Neural progenitor cell (in vitro differentiated cells): Measurements from ENCODE around the gene ITGA2. TPM values are rescaled to one million over a fixed set of nuclear protein-coding genes. Genes with fewer than 3 reads are reported as not detected.

ENCODE experiments used
- DNase-seq: peaks from one replicate; pipeline ENCODE4 v3.0.0-alpha.2; 2016; ENCODE audit warnings: low spot score
- H2AFZ ChIP-seq: fragments of 200-600 bp; sonication (generic); replicated peaks from 2 replicates; pipeline ENCODE4 v1.6.1; 2016; ENCODE audit warnings: antibody characterized with exemption
- H3F3A ChIP-seq: fragments of 200-600 bp; sonication (generic); 2 replicates; pipeline ENCODE4 v1.6.1; 2016; ENCODE audit warnings: antibody characterized with exemption, low read depth
- H3K27ac ChIP-seq: fragments of 200-600 bp; sonication (generic); 2 replicates; pipeline ENCODE4 v1.5.1; 2016; ENCODE audit warnings: mild to moderate bottlenecking
- H3K27me3 ChIP-seq: fragments of 200-600 bp; sonication (generic); 2 replicates; pipeline ENCODE4 v1.6.1; 2016; ENCODE audit warnings: mild to moderate bottlenecking, moderate library complexity
- H3K36me3 ChIP-seq: fragments of 200-600 bp; sonication (generic); 2 replicates; pipeline ENCODE4 v1.5.1; 2016
- H3K4me1 ChIP-seq: fragments of 200-600 bp; sonication (generic); 2 replicates; pipeline ENCODE4 v1.6.1; 2016; ENCODE audit warnings: mixed run types
- H3K4me2 ChIP-seq: fragments of 200-600 bp; sonication (generic); 2 replicates; pipeline ENCODE4 v1.6.1; 2016
- H3K4me3 ChIP-seq: fragments of 200-600 bp; sonication (generic); 2 replicates; pipeline ENCODE4 v1.5.1; 2016
- H3K79me2 ChIP-seq: fragments of 200-600 bp; sonication (generic); 2 replicates; pipeline ENCODE4 v1.6.1; 2016; ENCODE audit warnings: low read depth
- H3K9ac ChIP-seq: fragments of 200-600 bp; sonication (generic); 2 replicates; pipeline ENCODE4 v1.6.1; 2016
- H3K9me3 ChIP-seq: fragments of 200-600 bp; sonication (generic); 2 replicates; pipeline ENCODE4 v1.5.1; 2016; ENCODE audit warnings: low read depth
- H4K20me1 ChIP-seq: fragments of 200-600 bp; sonication (generic); 2 replicates; pipeline ENCODE4 v1.6.1; 2016; ENCODE audit warnings: low read depth
- H3K27ac Mint-ChIP-seq: 3 replicates; pipeline ENCODE4 v1.8.0; 2021; ENCODE audit warnings: mixed read lengths
- H3K27me3 Mint-ChIP-seq: 2 replicates; pipeline ENCODE4 v1.8.0; 2022; ENCODE audit warnings: low read depth, mild to moderate bottlenecking, inconsistent platforms, moderate library complexity, mixed read lengths; ENCODE audit not compliant: insufficient read depth
- H3K36me3 Mint-ChIP-seq: 3 replicates; pipeline ENCODE4 v1.8.0; 2021; ENCODE audit warnings: mixed read lengths
- H3K4me1 Mint-ChIP-seq: 3 replicates; pipeline ENCODE4 v1.8.0; 2021; ENCODE audit warnings: mixed read lengths
- H3K4me3 Mint-ChIP-seq: 3 replicates; pipeline ENCODE4 v1.8.0; 2021; ENCODE audit warnings: mild to moderate bottlenecking, moderate library complexity, mixed read lengths
- H3K9me3 Mint-ChIP-seq: 3 replicates; pipeline ENCODE4 v1.8.0; 2020; ENCODE audit warnings: mixed read lengths
- CTCF ChIP-seq: fragments of 200-600 bp; sonication (generic); IDR thresholded peaks from 2 replicates; pipeline ENCODE4 v1.5.1; 2017; ENCODE audit warnings: antibody characterized with exemption, mild to moderate bottlenecking
- EZH2 ChIP-seq: fragments of 200-600 bp; sonication (generic); IDR thresholded peaks from 2 replicates; pipeline ENCODE4 v1.6.1; 2017; ENCODE audit warnings: antibody characterized with exemption, mild to moderate bottlenecking, moderate library complexity
- EZH2phosphoT487 ChIP-seq: fragments of 200-600 bp; sonication (generic); IDR thresholded peaks from 2 replicates; pipeline ENCODE4 v1.6.1; 2017; ENCODE audit warnings: antibody characterized with exemption
- total RNA-seq: library from RNA; depleted of rRNA; stranded (reverse); fragments of >200 nt; gene quantifications from 2 replicates; pipeline ENCODE4 v1.2.3, GENCODE V29; 2015; ENCODE audit warnings: low replicate concordance

ITGA2 gene
- total RNA-seq, 1 donor from 2014 or later: 2.6 TPM

DNA sequence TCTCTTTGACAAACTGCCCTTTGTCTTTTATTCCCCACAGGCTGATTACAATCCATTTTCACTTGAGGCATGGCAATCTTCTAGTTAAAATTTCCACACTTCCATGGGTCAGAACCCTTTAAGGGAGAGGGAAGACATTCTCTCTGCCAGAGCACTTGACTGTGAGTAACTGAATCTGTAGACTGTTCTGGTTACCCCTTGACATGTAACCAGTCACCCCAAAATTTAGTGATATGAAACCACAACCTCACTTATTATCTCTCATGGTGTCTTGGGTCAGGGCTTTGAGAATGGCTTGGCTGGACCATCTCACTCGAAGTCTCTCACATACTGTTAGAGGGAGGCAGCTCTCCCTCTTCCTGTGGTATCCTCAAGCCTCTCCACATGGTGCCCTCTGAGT is 14.0 kb downstream of the ITGA2 start:
- H3K27me3 Mint-ChIP-seq: peaks cover 2% of the 10 kb centered on the region
- peaks cover 2% of the 10 kb centered on the region for H3K36me3 Mint-ChIP-seq
- no peaks in the 10 kb centered on the region for H3K9me3 Mint-ChIP-seq
- Histone ChIP-seq H3K9ac (no peak overlapping the region), H2AFZ (no peak overlapping the region), H3K4me3 (no peak overlapping the region), H3K4me1 (no peaks in the 10 kb centered on the region), H3F3A (no peaks in the 10 kb centered on the region), H3K9me3 (no peaks in the 10 kb centered on the region), H3K79me2 (no peaks in the 10 kb centered on the region), H3K27ac (no peak overlapping the region), H3K27me3 (no peaks in the 10 kb centered on the region), H3K36me3 (no peaks in the 10 kb centered on the region), H3K4me2 (no peak overlapping the region), H4K20me1 (no peaks in the 10 kb centered on the region)
- H3K4me3 Mint-ChIP-seq: no peak overlapping the region
- DNase-seq: no peak
- no peak overlapping the region for H3K27ac Mint-ChIP-seq
- peaks cover 17% of the 10 kb centered on the region for H3K4me1 Mint-ChIP-seq
- TF ChIP-seq EZH2 (no peak), EZH2phosphoT487 (no peak), CTCF (no peak)

DNA sequence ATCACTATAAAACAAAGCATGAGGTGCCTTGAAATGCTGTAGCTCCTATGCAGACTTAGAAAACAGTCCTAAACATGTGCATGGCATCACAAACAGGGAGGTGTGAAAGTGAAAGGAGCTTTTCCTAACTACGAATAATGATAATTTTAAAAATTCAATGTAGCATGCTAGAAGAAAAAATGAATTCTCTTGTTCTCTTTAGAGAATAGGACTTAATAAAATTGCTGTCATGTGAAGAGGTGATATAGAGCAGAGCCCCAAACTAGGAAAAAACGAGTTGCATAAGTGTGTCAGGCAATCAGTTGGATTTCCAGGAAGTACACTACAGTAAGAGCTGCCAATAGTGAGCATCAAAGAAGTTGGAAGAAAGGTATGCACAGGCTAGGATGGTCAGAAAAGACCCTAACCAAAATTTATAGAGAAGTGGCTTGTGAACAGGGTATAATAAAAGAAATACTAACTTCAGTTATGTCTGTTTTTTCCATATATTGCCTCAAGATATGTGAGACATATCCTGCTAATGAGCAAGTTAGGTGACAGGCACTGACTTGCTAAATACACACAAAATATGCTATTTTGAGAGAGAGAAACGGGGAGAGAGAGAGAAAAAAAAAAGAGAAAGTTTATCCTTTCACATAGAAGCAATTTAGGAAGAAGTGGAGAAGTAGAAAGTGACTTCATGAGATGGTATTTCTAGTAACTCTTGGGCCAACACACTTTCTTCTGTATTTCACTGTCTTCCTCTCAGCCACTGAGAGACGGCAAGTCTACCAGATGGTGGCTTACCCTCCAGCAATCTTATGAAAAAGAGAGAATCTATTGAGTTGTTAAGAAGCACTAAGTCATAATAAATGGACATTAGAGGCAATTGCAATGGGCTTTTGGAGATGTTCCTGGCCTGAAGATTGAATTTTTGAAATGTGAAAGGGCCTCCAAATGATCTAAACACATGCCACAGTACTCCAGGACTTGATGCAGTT is 18.0 kb downstream of the ITGA2 start:
- no peaks in the 10 kb centered on the region for H3K36me3 ChIP-seq
- H3K27ac Mint-ChIP-seq: no peak overlapping the region
- no peak for TF ChIP-seq EZH2phosphoT487
- no peak for TF ChIP-seq EZH2
- TF ChIP-seq CTCF: no peak
- no peak overlapping the region for H3K4me3 ChIP-seq
- H3K4me1 ChIP-seq: peaks cover 7% of the 10 kb centered on the region
- no peaks in the 10 kb centered on the region for H3F3A ChIP-seq
- no peak overlapping the region for H3K4me3 Mint-ChIP-seq
- no peaks in the 10 kb centered on the region for H3K9me3 Mint-ChIP-seq
- no peaks in the 10 kb centered on the region for H3K79me2 ChIP-seq
- peaks cover 2% of the 10 kb centered on the region for H3K36me3 Mint-ChIP-seq
- no peaks in the 10 kb centered on the region for H3K9me3 ChIP-seq
- H3K27me3 ChIP-seq: no peaks in the 10 kb centered on the region
- H3K27me3 Mint-ChIP-seq: no peaks in the 10 kb centered on the region
- DNase-seq: no peak
- no peak overlapping the region for H3K27ac ChIP-seq
- no peaks in the 10 kb centered on the region for H4K20me1 ChIP-seq
- no peak overlapping the region for H3K9ac ChIP-seq
- no peak overlapping the region for H2AFZ ChIP-seq
- H3K4me2 ChIP-seq: no peak overlapping the region
- peaks cover 14% of the 10 kb centered on the region for H3K4me1 Mint-ChIP-seq

GRCh38 chr5:53008751-53009150 is 19.6 kb downstream of the ITGA2 start:
- H3K36me3 Mint-ChIP-seq: no peaks in the 10 kb centered on the region
- H3K36me3 ChIP-seq: no peaks in the 10 kb centered on the region
- H3K79me2 ChIP-seq: no peaks in the 10 kb centered on the region
- H3K4me1 ChIP-seq: peaks cover 7% of the 10 kb centered on the region
- H3K4me1 Mint-ChIP-seq: peaks cover 14% of the 10 kb centered on the region
- no peaks in the 10 kb centered on the region for H3K9me3 Mint-ChIP-seq
- H3K27me3 ChIP-seq: no peaks in the 10 kb centered on the region
- H3K9ac ChIP-seq: no peak overlapping the region
- H3K4me3 Mint-ChIP-seq: no peak overlapping the region
- H3K27ac Mint-ChIP-seq: no peak overlapping the region
- H3F3A ChIP-seq: no peaks in the 10 kb centered on the region
- no peaks in the 10 kb centered on the region for H3K27me3 Mint-ChIP-seq
- TF ChIP-seq EZH2phosphoT487 (no peak), EZH2 (no peak), CTCF (no peak)
- DNase-seq: no peak
- H3K27ac ChIP-seq: no peak overlapping the region
- H3K4me3 ChIP-seq: no peak overlapping the region
- no peak overlapping the region for H2AFZ ChIP-seq
- no peak overlapping the region for H3K4me2 ChIP-seq
- no peaks in the 10 kb centered on the region for H3K9me3 ChIP-seq
- no peaks in the 10 kb centered on the region for H4K20me1 ChIP-seq
